GM21367 (cell line): ENCODE results near the gene DLGAP3.

ENCODE experiments used
- ATAC-seq: cut with Tn5 transposase; IDR thresholded peaks from one replicate; pipeline ENCODE4 v1.9.1; 2021; ENCODE audit not compliant: unreplicated experiment

The DLGAP3 gene

GRCh38 chr1:34868230-34869049, 61.0 kb downstream of the DLGAP3 start:
- ATAC-seq: no peak

GRCh38 chr1:34867415-34867814, 62.0 kb downstream of the DLGAP3 start:
- ATAC-seq: no peak

- ATAC-seq: no peak
Measured at GRCh38 chr1:34866762-34867109, 62.7 kb downstream of the DLGAP3 start.

GRCh38 chr1:34865981-34866761, 63.3 kb downstream of the DLGAP3 start:
- ATAC-seq: no peak

- no peak for ATAC-seq
Measured at GRCh38 chr1:34865573-34865972, 63.9 kb downstream of the DLGAP3 start.

GRCh38 chr1:34864759-34865158, 64.7 kb downstream of the DLGAP3 start:
- ATAC-seq: no peak

GRCh38 chr1:34863501-34863900, 65.9 kb downstream of the DLGAP3 start:
- ATAC-seq: no peak

- ATAC-seq: peak; percentile 91
Measured at GRCh38 chr1:34859446-34860200, 69.8 kb downstream of the DLGAP3 start, which contains the start of gene SMIM12. SMIM12 (minus strand) TSS chr1:34859749; CDS start chr1:34855977, 3,772 bp downstream.

- peak; percentile 14 for ATAC-seq
Measured at GRCh38 chr1:34858901-34859445, 70.5 kb downstream of the DLGAP3 start.

GRCh38 chr1:34856697-34857096, 72.8 kb downstream of the DLGAP3 start:
- no peak for ATAC-seq

- ATAC-seq: peak; percentile 82
Measured at GRCh38 chr1:34852677-34853217, 76.7 kb downstream of the DLGAP3 start.

GRCh38 chr1:34851431-34852105, 77.9 kb downstream of the DLGAP3 start:
- no peak for ATAC-seq

GRCh38 chr1:34850382-34850781, 79.1 kb downstream of the DLGAP3 start:
- ATAC-seq: no peak

- ATAC-seq: no peak
Measured at GRCh38 chr1:34847094-34847493, 82.4 kb downstream of the DLGAP3 start.

GRCh38 chr1:34846265-34846664, 83.2 kb downstream of the DLGAP3 start:
- ATAC-seq: no peak

GRCh38 chr1:34845131-34845901, 84.1 kb downstream of the DLGAP3 start:
- no peak for ATAC-seq

- no peak for ATAC-seq
Measured at GRCh38 chr1:34844252-34844634, 85.2 kb downstream of the DLGAP3 start.

GRCh38 chr1:34843392-34844251, 85.8 kb downstream of the DLGAP3 start:
- ATAC-seq: no peak

- ATAC-seq: no peak
Measured at GRCh38 chr1:34842952-34843371, 86.5 kb downstream of the DLGAP3 start.
